ENCODE results near the gene MAB21L4.
"Not testable (repeated sequence)": the region's sequence is repeated elsewhere in the genome, so short reads cannot be mapped to it uniquely, and the experiment has no call there.

The MAB21L4 gene

DNA sequence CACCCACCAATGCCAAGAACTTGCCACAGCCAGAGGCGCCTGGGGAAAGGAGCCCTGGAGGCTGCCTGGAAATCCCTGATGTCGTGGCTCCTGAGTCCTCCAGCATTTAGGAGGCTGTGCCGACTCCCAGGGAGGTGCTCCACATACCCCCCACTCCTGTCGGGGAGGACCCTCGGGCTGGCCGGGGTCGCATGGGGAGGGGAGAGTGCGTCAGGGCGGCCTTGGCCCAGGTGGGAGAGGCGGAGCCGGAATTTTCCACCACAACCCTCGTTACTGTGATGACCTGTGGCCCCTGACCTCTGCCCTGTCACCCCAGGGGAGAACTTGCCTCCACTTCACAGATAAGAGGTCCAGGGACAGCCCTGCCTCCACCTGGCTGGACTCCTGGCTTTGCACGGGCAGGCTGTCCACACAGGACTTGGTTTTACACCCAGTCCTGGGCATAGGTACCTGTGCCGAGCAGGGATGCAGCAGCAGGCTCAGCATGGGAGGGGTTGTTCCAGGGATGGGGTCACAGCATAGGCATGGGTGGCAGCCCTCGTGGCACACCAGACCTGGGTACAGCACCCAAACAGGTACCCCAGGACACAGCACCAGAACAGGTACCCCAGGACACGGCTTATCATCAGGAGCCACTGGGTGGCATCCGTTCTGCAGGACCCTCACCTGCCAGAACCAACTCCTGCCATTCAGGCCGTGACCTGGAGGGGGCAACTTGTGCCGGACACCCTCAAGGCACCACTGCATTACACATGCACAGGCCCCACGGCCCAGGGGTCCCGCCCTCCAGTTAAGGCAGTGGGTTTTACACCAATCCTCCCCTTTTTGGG, 39.6 kb downstream of the MAB21L4 start:
- DNase-seq: no peak

DNA sequence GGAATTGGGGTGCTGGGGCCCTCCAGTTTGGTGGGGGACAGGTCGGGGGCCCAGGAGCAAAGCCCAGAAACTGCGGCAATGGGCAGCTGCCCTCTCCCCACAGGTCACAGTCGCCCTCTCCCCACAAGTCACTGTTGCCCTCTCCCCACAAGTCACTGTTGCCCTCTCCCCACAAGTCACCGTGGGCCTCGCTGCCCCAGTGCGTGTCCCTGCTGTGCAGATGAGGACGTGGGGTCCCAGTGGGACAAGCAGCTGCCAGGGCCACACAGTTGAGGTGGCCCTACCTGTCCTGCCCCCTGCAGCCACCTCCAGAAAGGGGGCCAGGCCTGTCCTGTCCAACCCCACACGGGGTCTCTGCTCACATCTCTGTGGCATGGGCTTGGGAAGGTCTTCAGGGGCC, 40.3 kb downstream of the MAB21L4 start:
- no peak for DNase-seq

DNA sequence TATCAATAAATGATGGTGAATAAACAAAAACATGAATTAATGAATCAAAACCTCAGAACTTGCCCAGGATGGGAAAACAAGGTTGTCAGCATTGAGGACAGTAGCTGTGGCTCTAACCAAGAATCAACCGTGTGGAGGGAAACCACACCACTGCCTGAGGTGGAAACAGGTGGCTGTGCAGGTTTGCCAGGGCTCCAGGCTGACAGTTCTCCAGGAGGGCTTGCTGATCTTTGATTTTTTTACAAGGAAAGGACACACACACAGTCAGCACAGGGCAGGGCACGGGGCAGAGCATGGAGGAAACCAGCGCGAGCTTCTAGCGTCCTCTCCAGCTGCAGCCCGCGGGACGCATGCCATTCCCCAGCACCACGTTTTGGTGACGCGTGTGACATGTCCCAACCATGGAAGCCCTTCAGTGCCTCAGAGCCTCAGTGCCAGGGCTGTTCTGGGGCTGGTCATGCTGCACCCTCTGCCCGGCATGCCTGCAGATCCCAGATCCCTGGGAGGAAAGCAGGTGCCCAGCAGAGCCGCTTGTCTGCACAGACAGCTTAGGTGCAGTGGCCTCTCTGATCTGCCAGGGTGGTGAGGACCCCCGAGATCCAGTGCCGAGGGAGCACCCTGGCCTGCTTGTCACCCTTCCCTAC, 43.2 kb downstream of the MAB21L4 start:
- no peak for DNase-seq

DNA sequence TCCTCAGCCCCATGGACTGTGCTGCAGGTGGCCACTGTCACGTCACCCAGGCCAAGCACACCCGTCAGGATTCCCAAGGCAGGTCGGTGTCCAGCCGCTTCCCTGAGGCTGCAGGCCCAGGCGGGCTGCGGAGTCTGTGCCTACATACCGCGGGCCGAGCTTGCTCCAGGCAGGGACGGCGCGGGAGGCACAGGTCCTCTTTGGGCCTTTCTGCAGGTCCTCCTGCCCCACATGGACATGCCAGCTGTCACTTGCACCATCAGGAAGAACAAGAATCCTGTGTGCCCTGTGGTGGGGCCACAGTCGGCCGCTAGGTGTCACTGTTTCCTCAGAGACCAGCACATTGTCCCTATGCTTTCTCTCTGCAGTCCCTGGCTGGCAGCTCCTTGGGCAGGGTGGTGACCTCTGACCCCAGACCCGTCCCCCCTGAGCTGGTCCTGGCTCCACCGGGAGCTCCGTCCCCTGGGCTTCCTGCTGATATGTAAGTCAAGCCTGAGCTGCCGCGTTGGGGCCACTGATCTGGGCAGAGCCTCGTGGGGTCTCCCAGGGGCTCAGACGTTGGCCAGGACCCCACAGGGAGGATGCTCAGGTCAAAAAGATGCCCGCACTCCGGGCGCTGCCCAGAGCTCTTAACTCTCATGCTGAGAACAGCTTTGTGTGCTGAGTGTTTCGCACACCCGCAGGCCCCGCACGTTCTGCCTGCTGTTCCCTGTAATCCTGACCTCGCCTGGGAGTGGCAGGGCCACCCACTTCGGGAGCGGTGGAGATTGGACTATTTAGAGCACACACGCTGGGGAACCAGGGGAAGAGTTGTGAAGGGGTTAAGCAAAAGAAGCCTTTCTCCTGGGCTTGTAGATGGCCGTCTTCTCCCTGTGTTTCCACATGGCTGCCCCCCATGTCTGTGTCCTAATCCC, 44.6 kb downstream of the MAB21L4 start:
- peak; percentile 51 for DNase-seq

DNA sequence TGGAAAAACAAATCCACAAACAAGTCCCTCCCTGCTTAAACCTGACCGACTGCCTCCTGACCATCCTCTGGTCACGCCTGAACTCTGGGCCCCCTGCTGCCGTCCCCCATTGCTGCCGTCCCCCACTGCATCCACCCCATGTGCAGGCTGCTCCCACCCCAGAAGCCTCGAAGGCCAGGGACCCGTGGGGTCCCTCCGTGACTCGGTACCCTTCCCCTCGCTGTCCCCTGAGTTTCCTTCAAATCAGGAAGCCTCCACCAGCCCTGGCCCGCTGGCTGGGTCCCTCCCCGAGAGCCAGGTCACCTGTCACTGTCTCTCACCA, 45.2 kb downstream of the MAB21L4 start:
- no peak for DNase-seq

DNA sequence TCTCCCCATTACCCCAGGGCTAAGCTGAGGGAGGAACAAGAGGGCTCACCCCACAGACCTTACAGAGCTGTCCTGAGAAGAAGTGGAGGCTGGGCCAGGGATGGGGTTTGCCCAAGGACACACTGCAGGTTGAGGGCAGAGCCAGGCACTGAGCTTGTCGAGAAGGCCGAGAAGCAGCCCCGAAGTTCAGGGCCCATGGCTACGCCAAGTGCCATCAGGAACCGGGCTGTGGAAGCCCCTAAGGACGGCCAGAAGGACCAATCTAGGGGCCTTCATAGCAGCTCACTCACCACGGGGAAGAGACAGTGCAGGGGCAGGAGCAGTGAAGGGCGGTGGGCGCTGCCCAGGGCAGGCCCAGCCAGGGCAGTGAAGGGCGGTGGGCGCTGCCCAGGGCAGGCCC, 45.9 kb downstream of the MAB21L4 start:
- DNase-seq: no peak

DNA sequence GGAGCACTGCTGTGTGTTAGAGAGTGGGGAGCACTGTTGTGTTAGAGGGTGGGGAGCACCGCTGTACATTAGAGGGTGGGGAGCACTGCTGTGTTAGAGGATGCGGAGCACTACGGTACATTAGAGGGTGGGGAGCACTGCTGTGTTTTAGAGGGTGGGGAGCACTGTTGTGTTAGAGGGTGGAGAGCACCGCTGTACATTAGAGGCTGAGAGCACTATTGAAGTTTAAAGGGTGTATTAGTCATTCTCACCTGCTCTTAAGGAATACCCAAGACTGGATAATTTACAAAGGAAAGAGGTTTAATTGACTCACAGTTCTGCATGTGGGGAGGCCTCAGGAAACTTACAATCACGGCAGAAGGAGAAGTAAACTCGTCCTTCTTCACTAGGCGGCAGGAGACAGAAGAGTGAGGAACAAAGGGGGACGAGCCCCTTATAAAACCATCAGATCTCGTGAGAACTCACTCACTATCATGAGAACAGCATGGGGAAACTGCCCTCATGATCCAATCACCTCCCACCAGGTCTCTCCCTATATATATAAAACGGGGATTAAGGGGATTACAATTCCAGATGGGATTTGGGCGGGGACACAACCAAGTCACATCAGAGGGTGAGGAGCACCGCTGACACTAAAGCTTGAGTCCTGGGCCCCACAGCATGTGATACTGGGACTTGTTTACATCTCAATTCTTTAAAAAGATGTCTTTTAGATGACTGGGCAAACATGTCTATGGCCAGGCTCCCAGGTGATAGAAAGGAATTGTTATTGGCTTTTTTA, 46.9 kb downstream of the MAB21L4 start:
- no peak for DNase-seq

DNA sequence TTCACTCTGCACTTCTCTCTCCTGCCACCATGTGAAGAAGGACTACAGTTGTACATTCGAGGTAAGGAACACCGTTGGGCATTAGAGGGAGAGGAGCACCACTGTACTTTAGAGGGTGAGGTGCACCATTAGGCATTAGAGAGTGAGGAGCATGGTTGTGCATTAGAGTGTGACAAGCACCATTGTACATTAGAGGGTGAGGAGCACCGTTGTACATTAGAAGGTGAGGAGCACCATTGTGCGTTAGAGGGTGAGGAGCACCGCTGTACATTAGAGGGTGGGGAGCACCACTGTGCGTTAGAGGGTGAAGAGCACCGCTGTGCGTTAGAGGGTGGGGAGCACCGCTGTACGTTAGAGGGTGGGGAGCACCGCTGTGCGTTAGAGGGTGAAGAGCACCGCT, 48.1 kb downstream of the MAB21L4 start:
- no peak for DNase-seq

DNA sequence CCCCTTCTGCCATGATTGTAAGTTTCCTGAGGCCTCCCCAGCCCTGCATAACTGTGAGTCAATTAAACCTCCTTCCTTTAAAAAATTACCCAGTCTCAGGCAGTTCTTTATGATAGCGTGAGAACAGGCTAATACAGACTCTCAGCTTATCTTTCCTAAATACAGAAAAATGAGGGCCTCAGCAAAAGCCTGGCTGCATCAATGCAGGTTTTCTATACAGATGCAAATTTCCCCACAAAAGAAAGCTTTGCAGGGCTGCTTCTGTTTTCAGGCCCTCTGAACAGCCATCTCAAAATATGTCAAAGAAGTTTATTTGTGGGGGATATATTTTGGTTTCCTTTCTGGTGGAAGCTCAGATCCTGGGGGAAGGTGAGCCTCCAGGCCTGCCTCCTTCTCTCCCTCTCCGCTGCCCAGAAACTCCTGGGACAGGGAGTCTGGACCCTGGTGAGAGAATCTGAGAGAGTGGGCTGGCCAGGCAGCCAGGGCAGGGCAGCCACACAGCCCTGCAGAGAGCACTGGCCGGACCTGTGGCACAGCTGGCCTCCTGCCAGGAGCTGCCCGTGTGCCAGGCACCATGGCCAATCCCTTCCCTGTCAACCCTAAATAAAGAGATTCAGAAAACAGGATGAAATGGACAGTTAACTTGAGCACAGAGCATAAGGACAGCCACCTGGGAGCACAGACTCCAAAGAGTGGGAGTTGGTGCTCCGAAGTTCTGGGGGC, 48.9 kb downstream of the MAB21L4 start:
- DNase-seq: no peak

DNA sequence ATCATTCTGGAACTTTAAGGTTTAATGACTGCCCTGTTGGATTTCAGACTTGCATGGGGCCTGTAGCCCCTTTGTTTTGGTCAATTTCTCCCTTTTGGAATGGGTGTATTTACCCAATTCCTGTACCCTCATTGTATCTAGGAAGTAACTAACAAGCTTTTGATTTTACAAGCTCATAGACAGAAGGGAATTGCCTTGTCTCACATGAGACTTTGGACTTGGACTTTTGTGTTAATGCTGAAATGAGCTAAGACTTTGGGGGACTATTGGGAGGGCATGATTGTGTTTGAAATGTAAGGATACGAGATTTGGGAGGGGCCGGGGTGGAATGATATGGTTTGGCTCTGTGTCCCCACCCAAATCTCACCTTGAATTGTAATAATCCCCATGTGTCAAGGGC, 49.6 kb downstream of the MAB21L4 start:
- not testable (repeated sequence) for DNase-seq

DNA sequence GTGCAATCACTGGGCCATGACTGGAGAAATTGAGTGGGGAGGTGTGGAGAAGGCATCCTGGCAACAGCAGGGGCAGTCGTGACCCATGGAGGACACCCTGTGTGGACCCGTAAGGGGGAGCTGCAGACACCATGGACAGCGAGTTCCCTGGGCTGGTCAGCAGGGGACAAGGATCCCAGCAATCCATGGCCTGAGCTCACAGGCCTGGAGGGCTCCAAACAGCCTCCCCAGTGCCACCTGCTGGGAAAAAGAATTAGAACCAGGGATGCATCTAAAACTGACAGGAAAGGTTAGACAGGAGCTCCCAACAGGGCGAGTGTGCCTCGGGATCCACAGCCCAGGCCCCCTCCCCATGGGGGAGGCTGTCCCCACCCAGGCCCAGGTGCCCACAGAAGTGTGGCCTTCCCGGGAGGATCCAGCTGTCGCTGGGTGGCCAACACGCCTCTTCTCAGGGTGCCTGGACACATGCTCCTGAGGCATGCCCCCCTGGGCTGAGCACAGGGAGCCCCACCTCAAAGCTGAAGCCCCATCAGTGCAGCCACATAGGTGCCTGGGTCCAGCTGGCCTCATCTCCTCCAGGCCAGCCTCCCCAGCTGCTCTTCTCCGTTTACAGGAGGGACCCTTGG, 55.4 kb downstream of the MAB21L4 start:
- peak; percentile 35 for DNase-seq

DNA sequence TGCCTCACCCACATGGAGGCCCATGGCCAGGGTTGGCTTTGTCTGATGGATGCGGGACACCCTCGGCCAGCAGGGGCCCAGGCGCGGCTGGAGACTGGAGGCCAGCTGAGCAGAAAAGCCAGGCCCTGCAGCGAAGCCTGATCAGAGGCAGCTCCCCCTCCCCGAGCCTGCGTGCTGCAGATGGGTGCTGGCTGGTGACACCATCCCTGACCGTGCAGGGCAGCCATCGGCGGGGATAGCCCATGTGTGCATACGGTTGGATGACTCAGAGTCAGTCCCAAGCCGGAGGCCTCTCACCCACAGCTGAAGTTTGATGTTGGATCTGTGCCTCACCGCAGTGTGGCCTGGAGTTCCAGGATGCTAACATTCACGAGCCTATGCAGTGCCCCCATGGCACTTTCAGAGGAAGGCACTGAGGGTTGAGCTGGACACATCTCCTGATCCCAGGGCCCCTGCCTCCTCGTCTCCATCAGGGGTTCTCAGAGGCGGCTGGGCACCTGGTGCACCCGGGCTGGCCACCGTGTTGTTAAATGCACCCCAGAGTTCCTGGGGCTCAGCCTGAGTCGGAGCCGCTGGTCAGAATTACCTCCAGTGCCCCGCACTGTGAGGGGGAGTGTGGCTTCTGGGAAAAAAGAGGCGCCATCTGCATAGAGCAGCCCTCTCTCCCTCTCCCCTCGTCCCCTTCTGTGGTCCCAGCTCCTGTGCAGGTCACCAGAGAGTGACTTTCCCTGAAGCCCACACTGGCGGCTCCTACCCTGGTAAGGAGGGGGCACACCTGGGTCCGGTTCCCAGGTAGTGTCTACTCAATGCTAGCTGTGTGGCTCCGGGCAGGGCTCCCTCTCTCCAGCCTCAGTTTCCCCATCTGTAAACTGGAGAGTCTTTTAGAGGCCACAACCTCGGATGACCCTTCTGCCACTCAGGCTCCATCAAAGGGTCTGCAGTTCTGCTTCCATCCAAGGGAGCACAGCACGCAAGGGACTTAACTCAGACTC, 56.5 kb downstream of the MAB21L4 start:
- no peak for DNase-seq

DNA sequence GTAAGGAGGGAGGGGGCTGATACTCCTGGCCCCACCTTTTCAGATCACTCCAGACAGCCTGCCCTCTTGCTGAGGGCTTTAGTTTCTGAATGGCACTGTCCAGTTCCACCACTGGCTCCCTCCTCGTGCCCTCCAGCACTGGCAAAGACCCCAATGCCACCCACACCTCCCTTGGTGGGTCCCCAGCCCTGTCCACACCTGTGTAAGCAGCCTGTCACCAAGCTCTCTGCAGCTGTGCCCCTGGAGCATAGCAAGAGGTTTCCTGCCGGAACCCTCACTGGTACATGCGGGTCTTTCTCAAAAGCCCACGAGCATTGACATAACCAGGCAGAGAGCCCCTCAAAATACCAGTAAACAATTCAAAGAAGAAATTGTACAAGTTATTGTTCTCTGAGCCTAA, 58.3 kb downstream of the MAB21L4 start:
- no peak for DNase-seq

DNA sequence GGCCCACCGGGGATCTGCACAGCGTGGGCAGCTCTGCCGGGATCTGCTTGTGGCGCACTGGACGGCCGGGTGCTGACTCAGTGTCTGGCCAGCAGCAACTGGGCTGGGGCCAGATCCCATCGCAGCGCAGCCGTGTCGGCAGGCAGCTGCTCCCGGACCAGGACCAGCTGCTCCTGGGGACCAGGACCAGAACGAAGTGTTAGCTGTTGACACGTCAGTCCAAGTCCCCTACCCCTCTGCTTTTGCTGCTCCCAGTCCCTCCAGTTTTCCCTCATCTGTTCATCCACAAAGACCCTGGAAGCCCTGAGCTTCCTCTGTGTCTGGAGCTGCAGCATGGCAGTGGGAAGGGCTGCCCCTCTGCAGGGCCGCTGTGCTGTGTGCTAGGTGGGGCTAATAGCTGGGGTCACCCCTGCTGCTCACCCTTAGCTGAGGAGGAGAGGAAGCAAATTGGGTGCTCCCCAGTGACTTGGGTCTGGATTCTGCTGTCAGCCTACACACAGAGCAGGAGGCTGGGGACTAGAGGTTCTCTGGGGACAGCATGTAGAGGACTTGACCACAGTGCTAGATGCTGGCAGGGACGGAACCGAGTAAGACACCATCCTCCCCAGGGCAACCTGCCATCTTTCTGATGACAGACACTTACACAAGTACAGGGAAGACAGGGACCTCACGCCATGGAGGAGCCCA, 59.0 kb downstream of the MAB21L4 start:
- DNase-seq: no peak
